ENCODE results near the gene RHOA.

GRCh38 chr3:49339941-49340800, 71.6 kb downstream of the RHOA start, which contains the start of gene USP4:
- peak; percentile 94 for TF ChIP-seq POLR2A (IDR thresholded peaks at IDR 0.05; ENCODE audit: low read depth, low read length)
- peak; percentile 89 for TF ChIP-seq POLR2AphosphoS5 (IDR thresholded peaks at IDR 0.05; ENCODE audit: low read depth, low read length)
- peak; percentile 88 for TF ChIP-seq TAF1 (IDR thresholded peaks at IDR 0.05; ENCODE audit: borderline replicate concordance, low read depth, low read length)

Measured in GM12892 (cell line).